H9 (cell line): ENCODE measurements around the gene ZSWIM4. TPM values are rescaled to one million over a fixed set of nuclear protein-coding genes. Genes with fewer than 3 reads are reported as not detected.

Experiments
- DNase-seq: peaks from one replicate; pipeline ENCODE4 v3.0.0-alpha.2; 2017
- H2AFZ ChIP-seq: one replicate; pipeline ENCODE4 v1.6.1; 2013; ENCODE audit warnings: mild to moderate bottlenecking, low read length, control low read depth, moderate library complexity
- H2AK5ac ChIP-seq: 2 replicates; pipeline ENCODE4 v1.6.1; 2013; ENCODE audit warnings: low read length, control low read depth, mixed read lengths; ENCODE audit not compliant: insufficient read length
- H2BK120ac ChIP-seq: one replicate; pipeline ENCODE4 v1.6.1; 2013; ENCODE audit warnings: low read depth, mild to moderate bottlenecking, low read length, control low read depth, inconsistent platforms; ENCODE audit not compliant: poor library complexity, severe bottlenecking
- H2BK12ac ChIP-seq: 2 replicates; pipeline ENCODE4 v1.6.1; 2013; ENCODE audit warnings: low read length, control low read depth, mixed read lengths, low read depth; ENCODE audit not compliant: insufficient read length
- H2BK15ac ChIP-seq: 2 replicates; pipeline ENCODE4 v1.6.1; 2013; ENCODE audit warnings: low read depth, low read length, control low read depth
- H2BK20ac ChIP-seq: one replicate; pipeline ENCODE4 v1.6.1; 2013; ENCODE audit warnings: low read depth, mild to moderate bottlenecking, low read length, control low read depth, inconsistent platforms; ENCODE audit not compliant: poor library complexity, severe bottlenecking
- H2BK5ac ChIP-seq: 2 replicates; pipeline ENCODE4 v1.6.1; 2013; ENCODE audit warnings: low read length, control low read depth, mixed read lengths; ENCODE audit not compliant: insufficient read length
- H3K14ac ChIP-seq: 2 replicates; pipeline ENCODE4 v1.6.1; 2013; ENCODE audit warnings: low read length, control low read depth; ENCODE audit not compliant: insufficient read depth
- H3K18ac ChIP-seq: 2 replicates; pipeline ENCODE4 v1.6.1; 2013; ENCODE audit warnings: low read depth, mild to moderate bottlenecking, mixed read lengths, low read length, control low read depth; ENCODE audit not compliant: insufficient read length
- H3K23ac ChIP-seq: 2 replicates; pipeline ENCODE4 v1.6.1; 2013; ENCODE audit warnings: low read length, control low read depth, mixed read lengths, low read depth; ENCODE audit not compliant: insufficient read length
- H3K23me2 ChIP-seq: 2 replicates; pipeline ENCODE4 v1.6.1; 2013; ENCODE audit warnings: low read depth, mild to moderate bottlenecking, mixed read lengths, low read length, control low read depth; ENCODE audit not compliant: insufficient read length, poor library complexity, severe bottlenecking
- H3K27ac ChIP-seq: 2 replicates; pipeline ENCODE4 v1.5.1; 2013; ENCODE audit warnings: low read length, control low read depth, mixed read lengths, low read depth; ENCODE audit not compliant: insufficient read length
- H3K27me3 ChIP-seq: 2 replicates; pipeline ENCODE4 v1.6.1; 2013; ENCODE audit warnings: low read length, control low read depth, inconsistent platforms; ENCODE audit not compliant: insufficient read depth
- H3K4ac ChIP-seq: 2 replicates; pipeline ENCODE4 v1.6.1; 2013; ENCODE audit warnings: low read depth, mild to moderate bottlenecking, control low read depth, inconsistent platforms, low read length, moderate library complexity
- H3K4me1 ChIP-seq: 2 replicates; pipeline ENCODE4 v1.6.1; 2013; ENCODE audit warnings: low read length, control low read depth, inconsistent platforms; ENCODE audit not compliant: insufficient read depth
- H3K4me2 ChIP-seq: 2 replicates; pipeline ENCODE4 v1.6.1; 2013; ENCODE audit warnings: low read length, control low read depth, mixed read lengths; ENCODE audit not compliant: insufficient read length, insufficient read depth
- H3K56ac ChIP-seq: 2 replicates; pipeline ENCODE4 v1.6.1; 2013; ENCODE audit warnings: low read depth, mild to moderate bottlenecking, mixed read lengths, low read length, control low read depth; ENCODE audit not compliant: insufficient read length
- H3K79me1 ChIP-seq: 2 replicates; pipeline ENCODE4 v1.6.1; 2013; ENCODE audit warnings: low read depth, mild to moderate bottlenecking, moderate library complexity, low read length, control low read depth, inconsistent platforms; ENCODE audit not compliant: insufficient read depth, poor library complexity, severe bottlenecking
- H3K79me2 ChIP-seq: 2 replicates; pipeline ENCODE4 v1.6.1; 2013; ENCODE audit warnings: low read length, control low read depth, inconsistent platforms; ENCODE audit not compliant: insufficient read depth
- H3K9ac ChIP-seq: 2 replicates; pipeline ENCODE4 v1.6.1; 2013; ENCODE audit warnings: low read length, control low read depth, mixed read lengths; ENCODE audit not compliant: insufficient read length; ENCODE audit errors: extremely low read depth
- H3K9me3 ChIP-seq: one replicate; pipeline ENCODE4 v1.6.1; 2013; ENCODE audit warnings: low read depth, low read length, inconsistent platforms; ENCODE audit not compliant: control insufficient read depth
- H3T11ph ChIP-seq: one replicate; pipeline ENCODE4 v1.6.1; 2013; ENCODE audit warnings: mild to moderate bottlenecking, low read length, control low read depth, inconsistent platforms
- H4K20me1 ChIP-seq: one replicate; pipeline ENCODE4 v1.6.1; 2013; ENCODE audit not compliant: control insufficient read depth, insufficient read length, insufficient read depth
- H4K5ac ChIP-seq: 2 replicates; pipeline ENCODE4 v1.6.1; 2013; ENCODE audit warnings: low read depth, mild to moderate bottlenecking, mixed read lengths, low read length, control low read depth; ENCODE audit not compliant: insufficient read length
- H4K8ac ChIP-seq: replicated peaks from 2 replicates; pipeline ENCODE4 v1.6.1; 2013; ENCODE audit warnings: low read length, control low read depth, mixed read lengths, low read depth; ENCODE audit not compliant: insufficient read length
- H4K91ac ChIP-seq: 2 replicates; pipeline ENCODE4 v1.6.1; 2013; ENCODE audit warnings: low read depth, mild to moderate bottlenecking, moderate library complexity, mixed read lengths, low read length, control low read depth; ENCODE audit not compliant: insufficient read length
- H3K27ac Mint-ChIP-seq, 3 experiments: 2 replicates in 2 of 3; 3 replicates in 1 of 3; pipeline ENCODE4 v1.8.0; 2020 to 2021; ENCODE audit warnings: mixed read lengths in 3 of 3, mild to moderate bottlenecking in 1 of 3, moderate library complexity in 1 of 3
- H3K27me3 Mint-ChIP-seq: 2 replicates; pipeline ENCODE4 v1.8.0; 2021; ENCODE audit warnings: low read depth, mild to moderate bottlenecking, moderate library complexity, mixed read lengths
- H3K36me3 Mint-ChIP-seq, 3 experiments: 2 replicates in 2 of 3; 3 replicates in 1 of 3; pipeline ENCODE4 v1.8.0; 2020 to 2021; ENCODE audit warnings: low read depth in 3 of 3, mixed read lengths in 3 of 3; ENCODE audit not compliant: insufficient read depth in 1 of 3
- H3K4me1 Mint-ChIP-seq, 2 experiments: 2 replicates each; pipeline ENCODE4 v1.8.0; 2020; ENCODE audit warnings: mixed read lengths in 2 of 2
- H3K4me3 Mint-ChIP-seq, 2 experiments: 2 replicates in 1 of 2; 3 replicates in 1 of 2; pipeline ENCODE4 v1.8.0; 2020 to 2021; ENCODE audit warnings: mild to moderate bottlenecking in 2 of 2, mixed read lengths in 2 of 2, moderate library complexity in 1 of 2
- H3K9me3 Mint-ChIP-seq, 2 experiments: 2 replicates in 1 of 2; 3 replicates in 1 of 2; pipeline ENCODE4 v1.8.0; 2020; ENCODE audit warnings: mild to moderate bottlenecking in 2 of 2, mixed read lengths in 2 of 2, moderate library complexity in 1 of 2
- WGBS: extraction: QIAGEN DNeasy Blood & Tissue Kit; methylation state at CpG from one replicate; pipeline ENCODE4 v1.1.7; 2013; ENCODE audit warnings: missing lambda C conversion rate, low lambda C conversion rate, mixed read lengths; ENCODE audit not compliant: insufficient read length; ENCODE audit errors: extremely low coverage; 5-methylcytosine and 5-hydroxymethylcytosine counted together
- total RNA-seq: library from RNA; stranded (reverse); gene quantifications from 2 replicates; pipeline ENCODE4 v1.2.1, GENCODE V29; 2021
- TF ChIP-seq, protein P1 (sequence below): fragments of 200-600 bp; sonication (generic); conservative IDR thresholded peaks from 3 replicates; pipeline ENCODE4 v1.8.0; 2021; ENCODE audit warnings: antibody characterized with exemption, mild to moderate bottlenecking

The ZSWIM4 gene
- total RNA-seq, 1 experiment from 2014 or later: 50.7 TPM

DNA sequence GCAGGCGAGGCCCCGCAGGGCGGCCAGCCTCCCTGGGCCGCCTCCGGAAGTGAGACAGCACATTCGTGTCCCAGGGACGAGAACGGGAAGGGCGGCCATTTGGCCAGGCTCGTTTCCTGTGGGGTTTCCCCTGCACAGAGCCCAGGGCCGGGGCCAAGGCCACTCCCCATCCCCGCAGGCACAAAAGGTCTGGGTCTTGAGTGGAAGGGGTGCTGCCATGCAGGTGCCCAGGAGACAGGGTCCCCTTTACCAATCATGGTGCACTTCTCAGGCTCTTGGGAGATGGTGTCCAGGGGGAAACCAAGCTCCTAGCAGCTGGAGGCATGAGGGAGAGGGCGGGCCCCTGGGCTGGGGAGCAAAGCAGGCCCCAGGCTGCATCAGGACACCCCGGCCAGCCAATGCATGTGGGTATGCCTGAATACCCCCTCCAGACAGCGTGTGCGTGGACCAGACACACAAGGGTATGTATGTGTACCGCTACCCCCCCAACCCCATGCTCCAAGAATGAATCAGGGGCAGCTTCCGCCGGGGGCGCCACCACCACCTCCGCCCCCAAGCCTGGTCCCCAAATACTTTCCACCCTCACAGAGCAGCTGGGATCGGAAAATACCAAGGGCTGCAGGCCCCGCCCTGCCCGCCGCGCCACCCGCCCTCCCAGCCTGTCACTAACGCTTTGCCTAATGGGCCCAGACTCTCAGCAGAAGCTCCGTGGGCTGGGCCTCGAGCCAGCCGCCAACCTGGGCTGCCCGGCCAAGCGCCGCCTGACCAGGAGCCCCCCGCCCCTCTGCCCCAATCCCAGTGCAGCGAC, 44.1 kb downstream of the ZSWIM4 start:
- H3K4me3 Mint-ChIP-seq: no peak overlapping the region
- Histone ChIP-seq H3K9ac (no peak overlapping the region), H4K20me1 (no peaks in the 10 kb centered on the region), H4K8ac (no peak overlapping the region), H2AFZ (no peak overlapping the region), H3K4ac (no peak overlapping the region), H3K79me1 (no peaks in the 10 kb centered on the region), H3K4me1 (no peaks in the 10 kb centered on the region; the same call in 1 of the 2 replicates), H3K79me2 (no peaks in the 10 kb centered on the region; the same call in 1 of the 2 replicates), H3T11ph (no peak overlapping the region), H2AK5ac (no peak overlapping the region), H2BK15ac (no peak overlapping the region; the same call in 1 of the 2 replicates), H2BK5ac (no peak overlapping the region), H3K4me2 (no peak overlapping the region), H3K9me3 (no peaks in the 10 kb centered on the region), H4K91ac (peak overlapping the region; percentile 0), H3K14ac (no peak overlapping the region; the same call in 1 of the 2 replicates), H3K56ac (no peak overlapping the region), H3K27ac (no peak overlapping the region), H2BK120ac (no peak overlapping the region), H3K23ac (no peak overlapping the region), H3K18ac (no peak overlapping the region), H3K27me3 (no peaks in the 10 kb centered on the region), H4K5ac (no peak overlapping the region), H2BK12ac (no peak overlapping the region), H2BK20ac (no peak overlapping the region), H3K23me2 (peaks cover 8% of the 10 kb centered on the region)
- peaks cover 11 to 29% of the 10 kb centered on the region in 2 experiments for H3K4me1 Mint-ChIP-seq
- H3K27me3 Mint-ChIP-seq: no peaks in the 10 kb centered on the region
- DNase-seq: peak; percentile 81
- WGBS: no CpG with 5 or more reads among the region's 36 CpGs
- TF ChIP-seq, protein P1, sequence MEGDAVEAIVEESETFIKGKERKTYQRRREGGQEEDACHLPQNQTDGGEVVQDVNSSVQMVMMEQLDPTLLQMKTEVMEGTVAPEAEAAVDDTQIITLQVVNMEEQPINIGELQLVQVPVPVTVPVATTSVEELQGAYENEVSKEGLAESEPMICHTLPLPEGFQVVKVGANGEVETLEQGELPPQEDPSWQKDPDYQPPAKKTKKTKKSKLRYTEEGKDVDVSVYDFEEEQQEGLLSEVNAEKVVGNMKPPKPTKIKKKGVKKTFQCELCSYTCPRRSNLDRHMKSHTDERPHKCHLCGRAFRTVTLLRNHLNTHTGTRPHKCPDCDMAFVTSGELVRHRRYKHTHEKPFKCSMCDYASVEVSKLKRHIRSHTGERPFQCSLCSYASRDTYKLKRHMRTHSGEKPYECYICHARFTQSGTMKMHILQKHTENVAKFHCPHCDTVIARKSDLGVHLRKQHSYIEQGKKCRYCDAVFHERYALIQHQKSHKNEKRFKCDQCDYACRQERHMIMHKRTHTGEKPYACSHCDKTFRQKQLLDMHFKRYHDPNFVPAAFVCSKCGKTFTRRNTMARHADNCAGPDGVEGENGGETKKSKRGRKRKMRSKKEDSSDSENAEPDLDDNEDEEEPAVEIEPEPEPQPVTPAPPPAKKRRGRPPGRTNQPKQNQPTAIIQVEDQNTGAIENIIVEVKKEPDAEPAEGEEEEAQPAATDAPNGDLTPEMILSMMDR: 0 out of 3 replicates have a peak, but pooled peaks have one; percentile 20
- no peaks in the 10 kb centered on the region for H3K9me3 Mint-ChIP-seq
- H3K36me3 Mint-ChIP-seq: no peaks in the 10 kb centered on the region
- peak overlapping the region in 1 of 3 experiments; percentile 55; a peak in 1 of 7 replicates for H3K27ac Mint-ChIP-seq
